OCI-M1 (cell line): ENCODE data around the gene ZFP90.

Experiments used
- DNase-seq: peaks from one replicate; lab custom pipeline; 2025; lab: John Stamatoyannopoulos, UW

The ZFP90 gene

DNA sequence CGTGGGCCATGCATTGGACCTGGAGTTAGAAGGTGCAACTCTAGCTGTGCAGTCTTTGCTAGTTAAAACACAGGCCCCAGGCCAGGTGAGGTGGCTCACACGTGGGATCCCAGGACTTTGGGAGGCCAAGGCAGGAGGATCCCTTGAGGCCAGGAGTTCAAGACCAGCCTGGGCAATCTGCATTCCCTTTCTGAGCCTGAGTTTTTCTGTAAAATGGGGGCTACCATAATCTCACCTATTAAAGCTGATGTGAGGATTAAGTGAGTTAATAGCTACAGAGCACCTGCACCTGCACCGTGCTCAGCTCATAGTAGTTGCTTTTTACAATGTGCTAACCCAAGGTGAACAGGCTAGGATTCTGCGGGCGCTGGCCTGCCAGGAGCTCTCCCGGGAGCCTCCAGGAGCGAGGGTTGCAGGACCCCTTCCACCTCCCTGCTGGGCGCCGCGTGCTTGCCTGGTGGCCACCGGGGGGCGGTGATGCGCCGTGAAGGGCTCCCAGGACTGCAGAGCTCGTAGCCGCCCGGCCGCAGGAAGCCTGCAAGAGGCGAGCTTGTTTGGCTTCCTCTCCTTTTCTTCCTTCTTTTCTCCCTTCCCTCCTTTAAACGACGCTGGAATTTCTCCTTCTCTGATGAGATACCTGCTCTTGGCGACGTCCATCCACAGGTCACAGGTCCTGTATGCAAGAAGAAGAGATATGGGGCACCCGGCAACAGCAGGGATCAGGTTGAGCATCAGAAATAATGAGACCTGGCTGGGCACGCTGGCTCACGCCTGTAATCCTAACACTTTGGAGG, 51.3 kb downstream of the ZFP90 start:
- peak; percentile 29 for DNase-seq

DNA sequence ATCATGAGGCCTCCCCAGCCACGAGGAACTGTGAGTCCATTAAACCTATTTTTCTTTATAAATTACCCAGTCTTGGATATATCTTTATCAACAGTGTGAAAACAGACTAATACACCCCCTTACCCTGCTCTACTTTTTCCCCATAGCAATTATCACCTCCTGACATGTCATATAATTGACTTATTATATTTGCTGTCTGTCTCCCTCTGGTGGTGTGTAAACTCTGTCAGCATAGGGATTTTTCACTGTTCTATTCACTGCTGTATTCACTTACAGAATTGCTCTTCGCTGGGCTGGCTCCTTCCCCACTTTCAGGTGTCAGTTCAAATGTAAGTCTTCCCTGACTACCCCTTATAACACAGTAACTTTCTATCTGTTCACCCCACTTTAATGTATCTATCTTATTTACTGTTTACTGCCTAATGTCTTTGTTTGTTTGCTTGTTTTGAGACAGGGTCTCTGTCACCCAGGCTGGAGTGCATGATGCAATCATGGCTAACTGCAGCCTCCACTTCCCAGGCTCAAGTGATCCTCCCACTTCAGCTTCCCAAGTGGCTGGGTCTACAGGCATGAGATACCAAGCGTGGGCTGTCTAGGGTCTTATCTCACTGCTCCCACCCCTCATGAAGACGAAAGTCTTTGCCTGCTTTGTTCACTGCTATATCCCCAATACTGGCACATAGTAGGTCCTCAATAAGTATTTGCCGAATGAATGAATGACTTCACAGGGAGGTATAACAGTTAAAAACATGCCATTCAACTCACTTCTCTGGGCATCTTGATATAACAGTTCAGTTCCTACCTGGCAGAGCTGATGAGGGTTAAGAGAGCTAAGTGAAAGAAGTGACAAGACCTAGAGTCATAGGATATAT, 53.6 kb downstream of the ZFP90 start:
- peak; percentile 64 for DNase-seq

DNA sequence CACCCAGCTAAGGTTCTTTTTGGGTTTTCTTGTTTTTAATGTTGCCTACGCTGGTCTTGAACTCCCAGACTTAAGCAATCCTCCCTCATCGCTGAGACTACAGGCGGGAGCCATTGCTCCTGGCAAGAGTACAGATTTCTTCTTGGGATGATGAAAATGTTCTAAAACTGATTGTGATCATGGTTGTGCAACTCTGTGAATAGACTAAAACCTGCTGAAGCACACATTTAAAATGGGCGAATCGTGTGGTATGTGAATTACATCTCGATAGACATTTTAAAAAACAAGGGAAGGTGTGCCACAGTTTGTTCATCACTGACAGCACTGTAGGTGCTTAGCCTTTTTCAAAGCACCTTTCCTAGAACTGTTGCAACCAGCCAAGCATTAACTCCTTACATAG, 57.2 kb downstream of the ZFP90 start:
- DNase-seq = no peak

DNA sequence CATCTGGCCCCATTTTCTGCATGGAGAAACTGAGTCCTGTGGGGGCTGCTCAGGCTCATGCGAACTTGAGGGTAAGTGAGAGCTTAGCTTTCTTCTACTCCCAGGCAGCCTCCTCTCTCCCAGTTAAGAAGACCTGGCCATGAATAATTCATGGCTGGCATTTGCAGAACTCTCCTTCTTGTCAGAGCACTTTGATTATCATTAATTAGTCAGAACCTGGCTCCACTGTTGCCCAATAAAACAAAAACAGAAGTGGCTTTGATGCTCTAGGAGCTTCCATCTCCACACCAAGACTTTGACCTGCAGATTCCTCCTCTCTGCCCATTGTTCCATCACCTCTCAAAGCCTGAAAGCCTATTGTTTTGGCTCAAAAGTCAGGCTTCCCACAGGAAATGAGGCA, 60.5 kb downstream of the ZFP90 start:
- DNase-seq = no peak

DNA sequence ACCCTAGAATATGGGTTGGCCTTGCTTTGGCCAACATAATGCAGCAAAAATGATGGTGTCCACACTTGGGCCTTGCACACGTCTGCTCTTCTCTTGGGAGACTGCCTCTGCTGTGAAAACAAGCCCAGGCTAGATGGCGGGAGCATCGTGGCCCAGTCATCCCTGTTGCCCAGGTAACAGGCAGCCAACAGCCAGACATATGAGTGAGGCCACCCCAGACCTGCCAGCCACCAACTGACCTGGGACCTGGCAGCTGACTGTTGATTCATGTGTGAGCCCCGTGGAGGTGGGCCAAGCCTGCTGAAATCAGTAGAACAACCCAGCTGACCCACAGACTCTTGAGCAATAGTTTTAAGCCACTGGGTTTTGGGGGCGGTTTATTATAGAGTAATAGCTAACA, 66.7 kb downstream of the ZFP90 start:
- DNase-seq = no peak

DNA sequence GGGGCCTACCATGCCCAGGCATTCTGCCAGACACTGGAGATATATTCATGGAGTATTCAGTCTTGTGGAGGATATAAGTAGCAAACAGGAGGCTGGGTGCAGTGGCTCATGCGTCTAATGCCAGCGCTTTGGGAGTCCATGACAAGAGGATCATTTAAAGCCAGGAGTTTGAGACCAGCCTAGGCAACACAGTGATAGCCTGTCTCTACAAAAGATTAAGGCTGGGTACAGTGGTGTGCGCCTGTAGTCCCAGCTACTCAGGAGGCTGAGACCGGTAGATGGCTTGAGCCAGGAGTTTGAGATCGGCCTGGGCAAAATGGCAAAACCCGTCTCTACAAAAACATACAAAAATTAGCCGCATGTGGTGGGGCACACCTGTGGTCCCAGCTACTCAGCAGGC, 68.4 kb downstream of the ZFP90 start:
- no peak for DNase-seq

DNA sequence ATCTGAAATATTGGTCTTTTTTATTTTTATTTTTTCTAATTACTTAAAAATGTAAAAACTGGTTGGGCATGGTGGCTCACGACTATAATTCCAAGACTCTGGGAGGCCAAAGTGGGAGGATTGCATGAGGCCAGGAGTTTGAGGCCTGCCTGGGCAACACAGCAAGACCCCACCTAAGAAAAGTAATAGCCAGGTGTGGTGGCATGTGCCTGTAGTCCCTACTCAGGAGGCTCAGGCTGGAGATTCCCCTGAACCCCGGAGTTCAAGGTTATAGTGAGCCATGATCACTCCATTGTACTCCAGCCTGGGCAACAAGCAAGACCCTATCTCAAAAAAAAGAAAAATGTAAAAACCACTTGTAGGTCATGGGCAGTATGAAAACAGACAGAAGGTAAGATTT, 69.2 kb downstream of the ZFP90 start:
- no peak for DNase-seq

DNA sequence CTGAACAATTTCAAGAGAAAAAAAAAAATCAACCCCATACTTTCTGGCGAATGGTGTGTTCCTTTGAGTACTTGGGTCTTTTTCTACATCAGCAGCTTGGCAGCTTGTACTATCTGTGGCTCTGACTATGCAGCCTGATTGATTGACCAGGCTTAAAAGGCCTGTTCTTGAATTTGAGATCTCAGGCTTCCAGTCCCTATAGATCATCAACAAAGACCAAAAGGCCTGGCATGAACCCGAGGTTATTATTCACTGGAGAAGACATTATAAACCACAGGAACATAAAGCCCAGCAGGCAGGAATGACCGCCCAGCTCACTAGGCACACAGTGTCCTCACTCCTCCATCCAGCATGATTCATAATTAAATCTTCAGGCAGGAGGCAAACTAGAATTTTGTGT, 73.9 kb downstream of the ZFP90 start:
- DNase-seq = no peak

DNA sequence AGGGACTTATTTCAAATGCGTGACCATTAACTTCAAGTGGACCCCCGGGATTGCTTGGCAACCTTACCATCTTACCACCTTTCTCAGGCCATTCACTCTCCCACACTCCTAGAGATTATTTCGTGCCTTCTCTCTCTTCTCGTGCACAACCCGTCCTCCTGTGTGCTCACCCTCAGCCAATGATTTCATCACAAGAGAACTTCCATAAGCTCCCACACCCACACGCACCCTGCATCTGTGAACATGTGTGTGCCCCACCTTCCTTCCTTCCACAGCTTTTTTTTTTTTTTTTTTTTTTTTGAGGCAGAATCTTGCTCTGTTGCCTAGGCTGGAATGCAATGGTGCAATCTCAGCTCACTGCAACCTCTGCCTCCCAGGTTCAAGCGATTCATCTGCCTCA, 78.6 kb downstream of the ZFP90 start:
- DNase-seq = no peak
